Glomerular visceral epithelial cell (primary cell): ENCODE results near the gene MPO.

Experiments used
- DNase-seq: peaks from one replicate; pipeline ENCODE4 v3.0.0-alpha.2; 2016; ENCODE audit errors: extremely low spot score

The MPO gene

GRCh38 chr17:58280480-58281217 is at the start of gene MPO:
MPO (minus strand) TSS chr17:58280935; CDS start chr17:58280758, 177 bp downstream.
- no peak for DNase-seq

- no peak for DNase-seq
These were observed 49.2 kb upstream of the MPO start for GRCh38 chr17:58329810-58330537.

GRCh38 chr17:58329035-58329809 is 48.5 kb upstream of the MPO start:
- DNase-seq, result no peak

- DNase-seq, result no peak
These were observed 47.7 kb upstream of the MPO start, which contains the start of gene TSPOAP1 for GRCh38 chr17:58328195-58329034. TSPOAP1 (minus strand) TSS chr17:58328795; CDS start chr17:58327920, 875 bp downstream.

GRCh38 chr17:58327363-58328194 is 46.8 kb upstream of the MPO start:
- no peak for DNase-seq

GRCh38 chr17:58326609-58327362 is 46.1 kb upstream of the MPO start:
- DNase-seq, result no peak

GRCh38 chr17:58325976-58326468 is 45.3 kb upstream of the MPO start:
- no peak for DNase-seq

- no peak for DNase-seq
These were observed 44.6 kb upstream of the MPO start for GRCh38 chr17:58325289-58325726.

GRCh38 chr17:58324409-58325288 is 43.9 kb upstream of the MPO start:
- peak; percentile 62 for DNase-seq

- no peak for DNase-seq
These were observed 43.3 kb upstream of the MPO start for GRCh38 chr17:58324056-58324408.

- DNase-seq, result no peak
These were observed 42.8 kb upstream of the MPO start for GRCh38 chr17:58323366-58324055.

GRCh38 chr17:58322581-58323185 is 41.9 kb upstream of the MPO start:
- DNase-seq, result no peak

- DNase-seq, result no peak
These were observed 41.1 kb upstream of the MPO start for GRCh38 chr17:58321571-58322525.

GRCh38 chr17:58320570-58321323 is 40.0 kb upstream of the MPO start:
- DNase-seq, result no peak

GRCh38 chr17:58320163-58320558 is 39.4 kb upstream of the MPO start:
- no peak for DNase-seq
